Measurements from ENCODE around the gene ACTN1.

ACTN1 gene

GRCh38 chr14:68968721-68969120 lies 10.4 kb downstream of the ACTN1 start:
- Histone ChIP-seq H3K27me3 (ENCODE audit: insufficient read depth, insufficient read length) (no peaks in the 10 kb centered on the region), H3K4me1 (ENCODE audit: insufficient read depth, insufficient read length) (peaks cover 10% of the 10 kb centered on the region), H3K9ac (ENCODE audit: insufficient read length, low read depth) (no peak overlapping the region), H3K4me3 (ENCODE audit: insufficient read length, low read depth) (no peak overlapping the region), H3K9me3 (ENCODE audit: insufficient read depth, low read length) (no peaks in the 10 kb centered on the region), H3K36me3 (ENCODE audit: insufficient read depth, insufficient read length, low read length) (peaks cover 98% of the 10 kb centered on the region)
- DNase-seq (ENCODE audit: low read depth, low spot score) = no peak
- TF ChIP-seq ZNF274 (IDR thresholded peaks at IDR 0.05; ENCODE audit: low read depth, low read length) = no peak
- TF ChIP-seq YY1 (IDR thresholded peaks at IDR 0.05; ENCODE audit: insufficient read depth, insufficient read length) = no peak
- no peak for TF ChIP-seq SUZ12 (IDR thresholded peaks at IDR 0.05; ENCODE audit: extremely low read depth, insufficient read depth, insufficient read length)

- Histone ChIP-seq H3K9ac (ENCODE audit: insufficient read length, low read depth) (no peak overlapping the region), H3K36me3 (ENCODE audit: insufficient read depth, insufficient read length, low read length) (peaks cover 96% of the 10 kb centered on the region), H3K4me3 (ENCODE audit: insufficient read length, low read depth) (no peak overlapping the region), H3K27me3 (ENCODE audit: insufficient read depth, insufficient read length) (no peaks in the 10 kb centered on the region), H3K4me1 (ENCODE audit: insufficient read depth, insufficient read length) (peaks cover 10% of the 10 kb centered on the region), H3K9me3 (ENCODE audit: insufficient read depth, low read length) (no peaks in the 10 kb centered on the region)
- TF ChIP-seq YY1 (IDR thresholded peaks at IDR 0.05; ENCODE audit: insufficient read depth, insufficient read length) (no peak), SUZ12 (IDR thresholded peaks at IDR 0.05; ENCODE audit: extremely low read depth, insufficient read depth, insufficient read length) (no peak), ZNF274 (IDR thresholded peaks at IDR 0.05; ENCODE audit: low read depth, low read length) (no peak)
- no peak for DNase-seq (ENCODE audit: low read depth, low spot score)
Observed at GRCh38 chr14:68968051-68968450, 11.1 kb downstream of the ACTN1 start.

GRCh38 chr14:68967459-68967940 lies 11.6 kb downstream of the ACTN1 start:
- Histone ChIP-seq H3K4me1 (ENCODE audit: insufficient read depth, insufficient read length) (peaks cover 10% of the 10 kb centered on the region), H3K9me3 (ENCODE audit: insufficient read depth, low read length) (no peaks in the 10 kb centered on the region), H3K27me3 (ENCODE audit: insufficient read depth, insufficient read length) (no peaks in the 10 kb centered on the region), H3K9ac (ENCODE audit: insufficient read length, low read depth) (no peak overlapping the region), H3K36me3 (ENCODE audit: insufficient read depth, insufficient read length, low read length) (peaks cover 96% of the 10 kb centered on the region), H3K4me3 (ENCODE audit: insufficient read length, low read depth) (no peak overlapping the region)
- no peak for TF ChIP-seq SUZ12 (IDR thresholded peaks at IDR 0.05; ENCODE audit: extremely low read depth, insufficient read depth, insufficient read length)
- no peak for TF ChIP-seq YY1 (IDR thresholded peaks at IDR 0.05; ENCODE audit: insufficient read depth, insufficient read length)
- no peak for TF ChIP-seq ZNF274 (IDR thresholded peaks at IDR 0.05; ENCODE audit: low read depth, low read length)
- DNase-seq (ENCODE audit: low read depth, low spot score) = no peak

GRCh38 chr14:68966872-68967301 lies 12.2 kb downstream of the ACTN1 start:
- peaks cover 12% of the 10 kb centered on the region for H3K4me1 ChIP-seq (ENCODE audit: insufficient read depth, insufficient read length)
- TF ChIP-seq YY1 (IDR thresholded peaks at IDR 0.05; ENCODE audit: insufficient read depth, insufficient read length) (no peak), ZNF274 (IDR thresholded peaks at IDR 0.05; ENCODE audit: low read depth, low read length) (no peak), SUZ12 (IDR thresholded peaks at IDR 0.05; ENCODE audit: extremely low read depth, insufficient read depth, insufficient read length) (no peak)
- H3K4me3 ChIP-seq (ENCODE audit: insufficient read length, low read depth) = no peak overlapping the region
- DNase-seq (ENCODE audit: low read depth, low spot score) = no peak
- no peaks in the 10 kb centered on the region for H3K27me3 ChIP-seq (ENCODE audit: insufficient read depth, insufficient read length)
- H3K36me3 ChIP-seq (ENCODE audit: insufficient read depth, insufficient read length, low read length) = peaks cover 95% of the 10 kb centered on the region
- H3K9ac ChIP-seq (ENCODE audit: insufficient read length, low read depth) = no peak overlapping the region
- H3K9me3 ChIP-seq (ENCODE audit: insufficient read depth, low read length) = no peaks in the 10 kb centered on the region

GRCh38 chr14:68965261-68965761 lies 13.8 kb downstream of the ACTN1 start:
- H3K9ac ChIP-seq (ENCODE audit: insufficient read length, low read depth) = no peak overlapping the region
- no peak overlapping the region for H3K4me3 ChIP-seq (ENCODE audit: insufficient read length, low read depth)
- TF ChIP-seq YY1 (IDR thresholded peaks at IDR 0.05; ENCODE audit: insufficient read depth, insufficient read length) (no peak), SUZ12 (IDR thresholded peaks at IDR 0.05; ENCODE audit: extremely low read depth, insufficient read depth, insufficient read length) (no peak), ZNF274 (IDR thresholded peaks at IDR 0.05; ENCODE audit: low read depth, low read length) (no peak)
- no peak for DNase-seq (ENCODE audit: low read depth, low spot score)
- H3K27me3 ChIP-seq (ENCODE audit: insufficient read depth, insufficient read length) = no peaks in the 10 kb centered on the region
- peaks cover 12% of the 10 kb centered on the region for H3K4me1 ChIP-seq (ENCODE audit: insufficient read depth, insufficient read length)
- no peaks in the 10 kb centered on the region for H3K9me3 ChIP-seq (ENCODE audit: insufficient read depth, low read length)
- peaks cover 92% of the 10 kb centered on the region for H3K36me3 ChIP-seq (ENCODE audit: insufficient read depth, insufficient read length, low read length)

- TF ChIP-seq SUZ12 (IDR thresholded peaks at IDR 0.05; ENCODE audit: extremely low read depth, insufficient read depth, insufficient read length) = no peak
- TF ChIP-seq ZNF274 (IDR thresholded peaks at IDR 0.05; ENCODE audit: low read depth, low read length) = no peak
- no peak for TF ChIP-seq YY1 (IDR thresholded peaks at IDR 0.05; ENCODE audit: insufficient read depth, insufficient read length)
- Histone ChIP-seq H3K4me3 (ENCODE audit: insufficient read length, low read depth) (no peak overlapping the region), H3K9ac (ENCODE audit: insufficient read length, low read depth) (no peak overlapping the region), H3K36me3 (ENCODE audit: insufficient read depth, insufficient read length, low read length) (peaks cover 88% of the 10 kb centered on the region), H3K4me1 (ENCODE audit: insufficient read depth, insufficient read length) (peaks cover 12% of the 10 kb centered on the region), H3K27me3 (ENCODE audit: insufficient read depth, insufficient read length) (no peaks in the 10 kb centered on the region), H3K9me3 (ENCODE audit: insufficient read depth, low read length) (no peaks in the 10 kb centered on the region)
- no peak for DNase-seq (ENCODE audit: low read depth, low spot score)
Observed at GRCh38 chr14:68964300-68965093, 14.6 kb downstream of the ACTN1 start.

- no peak overlapping the region for H3K9ac ChIP-seq (ENCODE audit: insufficient read length, low read depth)
- peaks cover 9% of the 10 kb centered on the region for H3K4me1 ChIP-seq (ENCODE audit: insufficient read depth, insufficient read length)
- no peaks in the 10 kb centered on the region for H3K27me3 ChIP-seq (ENCODE audit: insufficient read depth, insufficient read length)
- no peak overlapping the region for H3K4me3 ChIP-seq (ENCODE audit: insufficient read length, low read depth)
- no peak for DNase-seq (ENCODE audit: low read depth, low spot score)
- peaks cover 78% of the 10 kb centered on the region for H3K36me3 ChIP-seq (ENCODE audit: insufficient read depth, insufficient read length, low read length)
- TF ChIP-seq ZNF274 (IDR thresholded peaks at IDR 0.05; ENCODE audit: low read depth, low read length) = no peak
- no peak for TF ChIP-seq SUZ12 (IDR thresholded peaks at IDR 0.05; ENCODE audit: extremely low read depth, insufficient read depth, insufficient read length)
- TF ChIP-seq YY1 (IDR thresholded peaks at IDR 0.05; ENCODE audit: insufficient read depth, insufficient read length) = no peak
- H3K9me3 ChIP-seq (ENCODE audit: insufficient read depth, low read length) = no peaks in the 10 kb centered on the region
Observed at GRCh38 chr14:68962681-68963080, 16.4 kb downstream of the ACTN1 start.

Data from NT2/D1 (cell line).